PFSK-1 (cell line): ENCODE measurements around the gene PLCH2.

Experiments used
- REST ChIP-seq, 2 experiments: IDR thresholded peaks; 2 replicates each; pipeline versions ENCODE4 v1.6.1 to v1.8.0; 2011 to 2012; ENCODE audit warnings: low read depth in 2 of 2, low read length in 2 of 2, control low read depth in 1 of 2, inconsistent platforms in 1 of 2, mild to moderate bottlenecking in 1 of 2, moderate library complexity in 1 of 2; ENCODE audit not compliant: insufficient read depth in 1 of 2
- TAF1 ChIP-seq: IDR thresholded peaks from 2 replicates; pipeline ENCODE4 v1.6.1; 2012; ENCODE audit warnings: low read length, control low read depth, borderline replicate concordance; ENCODE audit not compliant: insufficient read depth

GRCh38 chr1:2462819-2463218, 13.3 kb upstream of the PLCH2 start:
- TF ChIP-seq TAF1 (no peak), REST (IDR thresholded peaks at IDR 0.05; ENCODE audit: insufficient read depth in 1 of 2, low read depth in 2 of 2, low read length in 2 of 2) (no peak)
